Thyroid gland (tissue), 4 donors: ENCODE results near the gene CNTNAP4.

ENCODE experiments used
- CTCF ChIP-seq, 6 experiments: fragments of 200-600 bp in 3 of 6; fragments of 450-650 bp in 3 of 6; sonication (generic) in 3 of 6; IDR thresholded peaks; one replicate each; pipeline ENCODE4 v1.5.1; 2016 to 2019; ENCODE audit warnings: antibody characterized with exemption in 6 of 6, mild to moderate bottlenecking in 2 of 6, inconsistent platforms in 1 of 6, moderate library complexity in 1 of 6
- POLR2A ChIP-seq, 2 donors: fragments of 450-650 bp; IDR thresholded peaks; one replicate each; pipeline ENCODE4 v1.6.1; 2017; ENCODE audit warnings: antibody characterized with exemption in 2 of 2, mild to moderate bottlenecking in 2 of 2, moderate library complexity in 1 of 2

- TF ChIP-seq CTCF (IDR thresholded peaks at IDR 0.05) = no peak
- TF ChIP-seq POLR2A (IDR thresholded peaks at IDR 0.05) = no peak
Observed at GRCh38 chr16:76237471-76237870, 39.7 kb upstream of the CNTNAP4 start.
